IgD-negative memory B cell (primary cell): ENCODE results near the gene SLITRK6. TPM values are rescaled to one million over a fixed set of nuclear protein-coding genes. Genes with fewer than 3 reads are reported as not detected.

Source experiments
- H3K27ac Mint-ChIP-seq, 3 donors: one replicate each; pipeline ENCODE4 v1.8.0; 2020 to 2022; ENCODE audit warnings: mild to moderate bottlenecking in 3 of 3, mixed read lengths in 3 of 3, moderate library complexity in 1 of 3
- H3K27me3 Mint-ChIP-seq: one replicate; pipeline ENCODE4 v1.8.0; 2021; ENCODE audit warnings: mixed read lengths
- H3K36me3 Mint-ChIP-seq: one replicate; pipeline ENCODE4 v1.8.0; 2020; ENCODE audit warnings: mild to moderate bottlenecking, mixed read lengths
- H3K4me1 Mint-ChIP-seq, 3 donors: one replicate each; pipeline ENCODE4 v1.8.0; 2020 to 2022; ENCODE audit warnings: mixed read lengths in 3 of 3, mild to moderate bottlenecking in 1 of 3
- H3K4me3 Mint-ChIP-seq, 4 donors: one replicate each; pipeline ENCODE4 v1.8.0; 2020 to 2022; ENCODE audit warnings: mild to moderate bottlenecking in 4 of 4, mixed read lengths in 4 of 4, moderate library complexity in 3 of 4
- H3K9me3 Mint-ChIP-seq, 3 donors: one replicate each; pipeline ENCODE4 v1.8.0; 2020 to 2021; ENCODE audit warnings: mixed read lengths in 3 of 3, mild to moderate bottlenecking in 1 of 3
- polyA plus RNA-seq: library from polyadenylated mRNA; unstranded; fragments of 300-500 nt; fragmentation: Illumina TruSeq; gene quantifications from one replicate; pipeline ENCODE4 v1.2.3, GENCODE V29; 2021

Gene SLITRK6, protein sequence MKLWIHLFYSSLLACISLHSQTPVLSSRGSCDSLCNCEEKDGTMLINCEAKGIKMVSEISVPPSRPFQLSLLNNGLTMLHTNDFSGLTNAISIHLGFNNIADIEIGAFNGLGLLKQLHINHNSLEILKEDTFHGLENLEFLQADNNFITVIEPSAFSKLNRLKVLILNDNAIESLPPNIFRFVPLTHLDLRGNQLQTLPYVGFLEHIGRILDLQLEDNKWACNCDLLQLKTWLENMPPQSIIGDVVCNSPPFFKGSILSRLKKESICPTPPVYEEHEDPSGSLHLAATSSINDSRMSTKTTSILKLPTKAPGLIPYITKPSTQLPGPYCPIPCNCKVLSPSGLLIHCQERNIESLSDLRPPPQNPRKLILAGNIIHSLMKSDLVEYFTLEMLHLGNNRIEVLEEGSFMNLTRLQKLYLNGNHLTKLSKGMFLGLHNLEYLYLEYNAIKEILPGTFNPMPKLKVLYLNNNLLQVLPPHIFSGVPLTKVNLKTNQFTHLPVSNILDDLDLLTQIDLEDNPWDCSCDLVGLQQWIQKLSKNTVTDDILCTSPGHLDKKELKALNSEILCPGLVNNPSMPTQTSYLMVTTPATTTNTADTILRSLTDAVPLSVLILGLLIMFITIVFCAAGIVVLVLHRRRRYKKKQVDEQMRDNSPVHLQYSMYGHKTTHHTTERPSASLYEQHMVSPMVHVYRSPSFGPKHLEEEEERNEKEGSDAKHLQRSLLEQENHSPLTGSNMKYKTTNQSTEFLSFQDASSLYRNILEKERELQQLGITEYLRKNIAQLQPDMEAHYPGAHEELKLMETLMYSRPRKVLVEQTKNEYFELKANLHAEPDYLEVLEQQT
- polyA plus RNA-seq, result not detected

DNA sequence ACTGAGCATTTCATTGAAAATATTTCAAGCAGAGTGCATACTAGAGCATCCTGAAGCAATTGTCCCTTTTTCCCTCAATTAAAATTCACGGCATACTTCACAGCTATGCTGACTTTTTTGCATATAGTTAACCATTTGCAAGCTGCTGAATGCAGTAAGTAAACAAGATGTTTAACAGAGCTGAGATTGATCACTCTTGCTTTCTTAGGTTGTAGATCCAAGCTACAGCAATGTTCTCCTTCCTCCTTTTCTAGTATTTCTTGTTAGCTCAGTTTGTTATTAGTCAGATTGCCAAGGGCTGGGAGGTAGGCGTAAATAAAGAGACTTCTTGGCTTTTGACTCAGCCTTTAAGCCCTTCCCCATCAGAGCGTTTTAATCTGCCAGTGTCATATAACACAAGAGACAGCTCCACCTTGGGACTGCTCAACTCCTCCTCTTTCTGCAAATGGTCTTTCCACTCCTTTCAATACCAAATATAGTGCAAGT lies at the start of gene SLITRK6:
Gene SLITRK6 (minus strand): TSS at position 323 of the 486 bp plus-strand sequence. CDS start 2,911 bp downstream, outside the sequence.
- Mint-ChIP-seq H3K36me3 (no peaks in the 10 kb centered on the region), H3K27ac (no peak within 1 kb of the TSS), H3K27me3 (no peaks in the 10 kb centered on the region), H3K4me3 (no peak within 1 kb of the TSS), H3K4me1 (no peaks in the 10 kb centered on the region), H3K9me3 (peaks cover 3 to 6% (median 3%) of the 10 kb centered on the region in 3 donors)

DNA sequence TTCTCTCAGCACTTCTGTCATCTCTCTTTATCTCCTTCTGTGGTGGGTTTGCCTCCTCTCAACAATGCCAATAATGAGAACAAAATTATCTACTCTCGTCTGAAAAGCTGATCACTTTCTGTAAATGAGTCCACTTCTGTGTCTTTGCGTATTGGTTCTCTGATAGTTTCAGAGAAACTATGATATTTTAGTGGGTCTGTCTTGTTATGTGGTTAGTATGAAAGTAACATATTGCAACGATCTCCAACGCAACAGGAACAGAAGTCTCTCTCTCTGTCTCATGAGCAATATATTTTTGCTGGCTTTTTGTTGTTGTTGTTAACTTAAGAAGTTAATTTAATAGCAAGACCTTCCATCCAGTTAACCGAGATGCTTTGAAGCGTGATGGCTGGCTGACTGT lies 47.8 kb upstream of the SLITRK6 start:
- Mint-ChIP-seq H3K27me3 (no peaks in the 10 kb centered on the region), H3K36me3 (no peaks in the 10 kb centered on the region), H3K9me3 (peaks cover 6 to 15% (median 6%) of the 10 kb centered on the region in 3 donors), H3K27ac (no peak overlapping the region), H3K4me3 (no peak overlapping the region), H3K4me1 (peaks cover 0 to 2% (median 0%) of the 10 kb centered on the region in 3 donors)

DNA sequence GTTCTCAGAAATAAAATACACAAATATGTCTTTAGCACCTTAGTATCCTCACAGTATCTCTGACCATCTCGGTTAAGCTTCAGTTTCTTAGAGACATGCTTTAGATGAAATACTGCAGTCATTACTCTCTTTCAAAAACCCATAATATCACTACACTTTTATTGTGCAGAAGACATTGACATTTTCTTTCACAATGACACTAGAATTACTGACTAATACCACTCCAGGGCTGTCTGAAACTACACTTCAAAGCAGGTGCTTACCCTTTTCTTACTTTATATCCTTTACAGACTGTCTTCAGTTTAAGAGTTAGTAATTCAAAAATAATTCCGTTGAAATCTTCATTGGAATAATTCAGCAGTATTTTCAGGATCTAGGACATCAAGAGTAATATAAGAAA lies 42.2 kb upstream of the SLITRK6 start:
- peaks cover 0 to 2% (median 0%) of the 10 kb centered on the region in 3 donors for H3K4me1 Mint-ChIP-seq
- H3K27ac Mint-ChIP-seq, result no peak overlapping the region
- H3K36me3 Mint-ChIP-seq, result no peaks in the 10 kb centered on the region
- peaks cover 0 to 2% (median 0%) of the 10 kb centered on the region in 3 donors for H3K9me3 Mint-ChIP-seq
- no peaks in the 10 kb centered on the region for H3K27me3 Mint-ChIP-seq
- no peak overlapping the region for H3K4me3 Mint-ChIP-seq

DNA sequence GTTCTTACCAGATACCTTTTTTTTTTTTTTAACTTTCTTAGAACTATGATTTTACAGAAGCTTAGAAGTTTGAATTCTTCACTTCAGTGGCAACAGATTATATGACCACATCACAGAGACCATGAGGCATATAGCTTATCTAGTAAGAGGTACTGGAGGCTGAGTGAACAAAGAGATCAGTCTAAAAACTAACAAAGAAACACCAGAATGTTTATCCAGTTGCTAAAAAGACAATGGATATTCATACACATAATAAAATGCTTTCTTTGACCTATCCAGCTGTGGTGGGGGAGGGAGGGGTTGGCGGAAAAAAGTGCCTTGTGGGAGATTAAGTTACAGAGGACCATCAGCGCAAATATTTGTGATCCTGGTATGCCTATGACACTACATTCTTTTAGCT lies 34.7 kb upstream of the SLITRK6 start:
- Mint-ChIP-seq H3K27ac (no peak overlapping the region), H3K4me3 (no peak overlapping the region), H3K9me3 (peaks cover 0 to 1% (median 0%) of the 10 kb centered on the region in 3 donors), H3K27me3 (no peaks in the 10 kb centered on the region), H3K36me3 (no peaks in the 10 kb centered on the region), H3K4me1 (no peaks in the 10 kb centered on the region)

DNA sequence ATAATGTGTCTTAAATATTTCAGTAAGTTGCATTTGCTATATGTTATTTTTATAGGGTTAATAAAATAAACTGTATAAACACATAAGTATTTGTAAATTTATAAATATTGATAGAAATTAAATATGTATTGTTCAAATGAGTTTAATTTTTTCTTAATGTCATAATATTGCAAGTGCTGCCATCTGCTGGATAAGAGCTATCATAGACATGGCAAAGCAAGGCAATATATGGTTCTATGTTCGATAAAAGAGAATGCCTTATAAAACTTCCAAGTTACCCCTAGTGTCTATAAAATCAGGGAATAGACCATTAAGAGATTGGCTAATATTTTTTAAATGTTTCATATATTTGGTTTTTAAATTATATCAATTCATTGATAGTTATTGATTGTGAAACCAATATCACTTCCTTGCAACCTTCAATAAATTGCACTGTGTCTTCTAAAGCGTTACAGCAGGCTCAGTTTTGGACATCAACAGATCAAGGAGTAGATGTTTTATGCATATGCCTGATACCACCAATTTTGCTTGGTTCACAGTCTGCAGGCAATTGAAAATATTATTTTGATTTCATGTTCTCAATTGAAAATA lies 29.0 kb upstream of the SLITRK6 start:
- no peaks in the 10 kb centered on the region for H3K4me1 Mint-ChIP-seq
- H3K36me3 Mint-ChIP-seq, result no peaks in the 10 kb centered on the region
- H3K9me3 Mint-ChIP-seq, result peaks cover 0 to 6% (median 0%) of the 10 kb centered on the region in 3 donors
- H3K4me3 Mint-ChIP-seq, result no peak overlapping the region
- no peaks in the 10 kb centered on the region for H3K27me3 Mint-ChIP-seq
- no peak overlapping the region for H3K27ac Mint-ChIP-seq

DNA sequence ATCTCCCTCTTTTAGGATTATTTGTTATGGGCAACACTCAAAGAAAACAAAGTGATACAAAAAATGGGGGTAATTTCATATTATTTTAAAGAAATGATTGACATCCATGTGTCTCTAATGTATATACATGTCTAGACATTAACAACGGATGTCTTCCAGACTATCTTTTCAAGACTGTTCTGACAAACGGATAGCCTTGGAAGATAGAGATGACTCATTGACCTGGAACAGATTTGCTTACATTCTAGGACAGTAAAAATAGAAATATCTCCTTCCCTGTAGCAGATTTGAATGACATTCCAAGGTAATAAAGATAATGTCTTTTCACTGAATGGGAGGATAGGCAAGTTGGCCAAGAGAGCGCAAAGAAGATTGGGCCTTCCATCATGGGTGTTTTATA lies 26.2 kb upstream of the SLITRK6 start:
- Mint-ChIP-seq H3K9me3 (peaks cover 0 to 6% (median 0%) of the 10 kb centered on the region in 3 donors), H3K4me1 (no peaks in the 10 kb centered on the region), H3K4me3 (no peak overlapping the region), H3K36me3 (no peaks in the 10 kb centered on the region), H3K27ac (no peak overlapping the region), H3K27me3 (no peaks in the 10 kb centered on the region)

DNA sequence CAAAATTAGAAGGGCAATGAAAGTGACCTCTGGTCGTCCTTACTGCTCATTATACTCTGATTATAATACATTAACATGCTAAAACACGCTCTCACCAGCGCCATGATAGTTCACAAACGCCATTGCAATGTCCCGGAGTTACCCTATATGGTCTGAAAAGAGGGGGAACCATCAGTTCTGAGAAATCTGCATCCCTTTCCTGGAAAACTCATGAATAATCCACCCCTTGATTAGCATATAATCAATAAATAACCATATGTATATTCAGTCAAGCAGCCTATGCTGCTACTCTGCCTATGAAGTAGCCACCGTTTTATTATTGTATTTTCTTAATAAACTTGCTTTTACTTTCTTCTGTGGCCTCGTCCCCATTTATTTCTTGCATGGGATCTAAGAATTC lies 24.6 kb upstream of the SLITRK6 start:
- no peak overlapping the region for H3K27ac Mint-ChIP-seq
- no peaks in the 10 kb centered on the region for H3K4me1 Mint-ChIP-seq
- H3K27me3 Mint-ChIP-seq, result no peaks in the 10 kb centered on the region
- H3K9me3 Mint-ChIP-seq, result peaks cover 0 to 6% (median 2%) of the 10 kb centered on the region in 3 donors
- no peak overlapping the region for H3K4me3 Mint-ChIP-seq
- H3K36me3 Mint-ChIP-seq, result no peaks in the 10 kb centered on the region

DNA sequence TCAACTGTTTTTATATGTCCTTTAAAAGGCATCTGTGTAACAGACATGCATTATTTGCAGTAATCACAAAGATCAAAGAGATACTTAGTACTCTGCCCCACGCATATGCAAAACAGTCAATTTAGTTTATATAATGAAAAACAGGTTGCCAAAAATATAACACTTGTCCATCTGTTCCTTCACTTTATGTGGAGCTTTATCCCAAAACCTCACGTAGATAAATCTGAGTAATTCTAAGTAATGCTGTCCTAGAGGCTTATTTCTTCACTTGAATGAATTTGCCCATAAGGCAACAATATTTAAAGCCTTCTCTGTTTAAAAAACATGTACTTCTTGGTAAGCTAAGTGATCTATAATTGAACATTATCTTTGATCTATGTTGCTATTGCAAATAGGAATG lies 20.3 kb upstream of the SLITRK6 start:
- Mint-ChIP-seq H3K27ac (no peak overlapping the region), H3K4me1 (no peaks in the 10 kb centered on the region), H3K9me3 (peaks cover 0 to 8% (median 2%) of the 10 kb centered on the region in 3 donors), H3K36me3 (no peaks in the 10 kb centered on the region), H3K4me3 (no peak overlapping the region), H3K27me3 (no peaks in the 10 kb centered on the region)

DNA sequence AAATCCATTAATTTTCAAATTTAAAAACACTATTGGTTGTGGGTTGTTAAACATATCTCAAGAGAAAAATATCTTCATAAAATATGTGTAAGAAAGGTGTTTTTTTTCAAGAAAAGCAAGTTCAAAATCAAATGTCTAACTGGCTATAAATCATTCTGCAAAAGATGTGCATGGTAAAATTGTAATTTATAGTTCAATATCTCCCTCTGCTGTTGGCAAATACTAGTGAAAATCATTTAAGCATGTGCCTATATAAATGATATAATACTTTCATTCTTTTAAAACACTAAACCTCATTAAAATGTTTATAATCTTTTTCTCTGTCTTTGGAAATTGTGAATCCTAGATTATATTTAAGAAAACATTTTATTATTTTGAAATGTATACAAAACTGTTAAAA lies 17.2 kb upstream of the SLITRK6 start:
- Mint-ChIP-seq H3K27me3 (no peaks in the 10 kb centered on the region), H3K36me3 (no peaks in the 10 kb centered on the region), H3K4me1 (no peaks in the 10 kb centered on the region), H3K4me3 (no peak overlapping the region), H3K27ac (no peak overlapping the region), H3K9me3 (peaks cover 0 to 7% (median 2%) of the 10 kb centered on the region in 3 donors)

DNA sequence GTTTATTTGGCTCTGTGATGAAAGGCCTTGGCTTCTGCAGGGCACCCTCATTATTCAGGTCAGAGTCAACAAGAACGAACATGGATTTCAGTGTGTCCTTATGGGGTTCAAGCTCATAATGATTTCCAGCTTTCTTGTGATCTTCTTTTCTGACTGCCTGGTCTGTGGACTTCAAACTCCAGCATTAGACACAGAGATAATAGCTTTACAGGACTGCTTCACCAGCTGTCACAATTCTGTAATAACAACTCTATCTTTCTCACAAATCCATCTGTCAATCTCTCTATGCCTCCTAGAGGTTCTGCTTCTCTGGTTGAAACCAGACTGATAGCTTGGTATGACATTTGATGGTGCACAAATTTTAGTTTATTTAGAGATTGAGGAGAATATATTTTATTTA lies 13.1 kb upstream of the SLITRK6 start:
- H3K36me3 Mint-ChIP-seq, result no peaks in the 10 kb centered on the region
- no peak overlapping the region for H3K27ac Mint-ChIP-seq
- H3K4me1 Mint-ChIP-seq, result no peaks in the 10 kb centered on the region
- H3K27me3 Mint-ChIP-seq, result no peaks in the 10 kb centered on the region
- peaks cover 0 to 7% (median 0%) of the 10 kb centered on the region in 3 donors for H3K9me3 Mint-ChIP-seq
- no peak overlapping the region for H3K4me3 Mint-ChIP-seq

DNA sequence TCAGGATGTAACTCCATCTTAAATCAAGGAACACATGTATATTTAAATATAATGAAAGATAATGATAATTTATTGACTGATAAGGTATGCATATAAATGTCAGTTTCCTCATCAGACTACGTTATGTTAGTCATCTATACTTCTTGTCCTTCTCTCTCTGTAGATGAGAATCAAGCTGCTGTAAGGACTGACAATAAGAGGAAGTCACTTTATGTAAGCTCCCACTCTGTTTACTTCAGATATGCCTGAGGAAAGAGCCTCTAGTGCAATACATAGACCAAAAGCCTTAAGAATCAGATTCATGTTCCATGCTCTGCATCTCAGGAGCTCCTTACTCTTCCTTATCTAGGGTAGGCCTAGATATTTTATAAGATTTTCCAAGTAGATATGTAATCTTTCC lies 9.6 kb upstream of the SLITRK6 start:
- Mint-ChIP-seq H3K27me3 (no peaks in the 10 kb centered on the region), H3K27ac (no peak overlapping the region), H3K4me1 (no peaks in the 10 kb centered on the region), H3K9me3 (peaks cover 0 to 4% (median 0%) of the 10 kb centered on the region in 3 donors), H3K36me3 (no peaks in the 10 kb centered on the region), H3K4me3 (no peak overlapping the region)

DNA sequence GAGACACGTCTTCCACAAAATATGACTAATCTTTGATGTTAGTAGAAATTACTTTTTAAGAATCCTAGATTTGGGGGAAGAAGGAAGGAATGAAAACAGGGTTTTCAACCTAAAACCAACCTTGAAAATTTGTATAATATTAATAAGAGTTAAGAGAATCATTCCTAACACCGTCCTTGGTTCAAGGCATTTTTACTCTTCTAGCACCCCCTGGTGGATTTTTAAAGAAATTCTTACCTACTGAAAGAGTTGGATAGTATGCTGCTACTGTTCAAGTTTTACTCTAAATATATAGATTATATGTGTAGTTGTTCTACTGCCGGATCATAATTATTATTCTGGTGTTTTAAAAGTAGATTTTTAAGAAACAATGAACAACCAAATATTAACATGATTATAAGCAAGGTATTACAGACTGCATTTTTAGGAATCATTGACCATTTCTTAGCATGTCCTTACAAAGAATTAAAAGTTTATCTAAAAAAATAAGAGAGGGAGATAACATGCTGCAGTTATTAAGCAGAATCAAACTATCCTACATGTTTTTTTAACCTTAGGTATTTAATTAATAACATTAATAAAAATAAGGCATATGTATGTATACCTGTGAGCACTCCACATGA lies 7.4 kb upstream of the SLITRK6 start:
- Mint-ChIP-seq H3K4me1 (no peaks in the 10 kb centered on the region), H3K9me3 (no peaks in the 10 kb centered on the region), H3K4me3 (no peak overlapping the region), H3K27me3 (no peaks in the 10 kb centered on the region), H3K27ac (no peak overlapping the region), H3K36me3 (no peaks in the 10 kb centered on the region)

DNA sequence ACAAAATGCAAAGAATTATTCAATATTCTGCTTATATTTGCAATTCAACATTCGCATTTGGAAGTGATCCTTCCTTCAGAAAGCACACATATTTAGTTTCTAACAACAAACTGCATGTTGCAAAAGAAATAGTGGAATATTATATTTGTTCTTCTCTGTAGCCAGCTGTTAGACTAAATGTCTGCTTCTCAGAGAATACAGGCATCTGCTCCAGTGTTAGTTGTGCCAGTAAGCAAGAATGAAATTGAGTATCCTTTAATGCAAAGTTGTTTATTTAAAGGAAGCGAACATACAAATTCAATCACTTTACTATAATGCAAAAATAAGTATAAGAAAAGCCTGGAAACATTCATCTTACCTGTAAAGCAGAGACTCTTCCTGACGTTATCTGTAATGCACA lies 663 bp downstream of the SLITRK6 start:
- Mint-ChIP-seq H3K27ac (no peak overlapping the region), H3K36me3 (no peaks in the 10 kb centered on the region), H3K27me3 (no peaks in the 10 kb centered on the region), H3K4me3 (no peak overlapping the region), H3K4me1 (no peaks in the 10 kb centered on the region), H3K9me3 (peaks cover 3 to 6% (median 3%) of the 10 kb centered on the region in 3 donors)

DNA sequence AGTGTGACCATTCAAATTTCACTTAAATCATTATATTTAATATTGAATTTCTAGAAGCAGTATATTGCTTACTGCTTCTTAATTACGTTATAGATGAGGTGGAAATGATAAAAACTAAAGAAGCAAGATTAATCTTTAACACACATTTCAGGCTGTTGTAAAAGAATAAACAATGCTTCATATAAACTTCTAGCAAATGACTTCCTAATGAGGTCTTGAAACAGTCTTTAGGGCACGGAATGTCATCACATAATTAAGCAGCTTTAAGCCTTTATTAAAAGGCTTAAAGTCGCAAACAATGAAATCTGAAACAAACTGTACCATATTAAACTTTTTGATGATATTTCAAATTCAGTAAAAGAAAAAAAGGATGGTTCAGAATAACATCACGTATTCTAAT lies 1.9 kb downstream of the SLITRK6 start:
- H3K4me1 Mint-ChIP-seq, result no peaks in the 10 kb centered on the region
- no peaks in the 10 kb centered on the region for H3K27me3 Mint-ChIP-seq
- H3K4me3 Mint-ChIP-seq, result no peak overlapping the region
- peaks cover 3 to 6% (median 3%) of the 10 kb centered on the region in 3 donors for H3K9me3 Mint-ChIP-seq
- no peaks in the 10 kb centered on the region for H3K36me3 Mint-ChIP-seq
- H3K27ac Mint-ChIP-seq, result no peak overlapping the region

DNA sequence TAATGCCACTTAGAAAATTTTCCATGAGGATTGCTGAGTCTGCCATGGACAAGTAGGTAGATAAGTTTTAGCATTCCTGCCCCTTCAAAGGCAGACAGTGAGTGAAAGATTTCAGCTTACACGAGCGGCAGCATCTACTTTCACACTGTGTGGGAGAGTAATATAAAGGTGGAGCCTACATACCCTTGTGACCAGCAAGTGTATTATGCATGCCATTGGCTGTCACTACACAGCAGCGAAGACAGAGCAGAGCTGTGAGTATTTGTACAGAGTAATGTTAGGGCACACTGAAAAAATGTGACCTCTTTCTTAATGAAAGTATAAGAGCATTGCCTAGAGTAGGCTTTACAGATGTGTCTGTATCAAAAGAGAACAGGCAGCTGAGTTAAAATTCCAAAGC lies 14.0 kb downstream of the SLITRK6 start:
- Mint-ChIP-seq H3K9me3 (peaks cover 0 to 3% (median 2%) of the 10 kb centered on the region in 3 donors), H3K4me1 (no peaks in the 10 kb centered on the region)

More for the DNA sequence above, 14.0 kb downstream of the SLITRK6 start:
- Mint-ChIP-seq H3K36me3 (no peaks in the 10 kb centered on the region), H3K27me3 (no peaks in the 10 kb centered on the region), H3K27ac (no peak overlapping the region), H3K4me3 (no peak overlapping the region)
